Neural progenitor cell (in vitro differentiated cells): ENCODE results near the gene CTIF. TPM values are rescaled to one million over a fixed set of nuclear protein-coding genes. Genes with fewer than 3 reads are reported as not detected.
A peak's percentile ranks its signal among the peaks of the same experiment; 100 is the strongest.

Experiments
- DNase-seq: peaks from one replicate; pipeline ENCODE4 v3.0.0-alpha.2; 2016; ENCODE audit warnings: low spot score
- H2AFZ ChIP-seq: fragments of 200-600 bp; sonication (generic); replicated peaks from 2 replicates; pipeline ENCODE4 v1.6.1; 2016; ENCODE audit warnings: antibody characterized with exemption
- H3F3A ChIP-seq: fragments of 200-600 bp; sonication (generic); 2 replicates; pipeline ENCODE4 v1.6.1; 2016; ENCODE audit warnings: antibody characterized with exemption, low read depth
- H3K27ac ChIP-seq: fragments of 200-600 bp; sonication (generic); 2 replicates; pipeline ENCODE4 v1.5.1; 2016; ENCODE audit warnings: mild to moderate bottlenecking
- H3K27me3 ChIP-seq: fragments of 200-600 bp; sonication (generic); 2 replicates; pipeline ENCODE4 v1.6.1; 2016; ENCODE audit warnings: mild to moderate bottlenecking, moderate library complexity
- H3K36me3 ChIP-seq: fragments of 200-600 bp; sonication (generic); 2 replicates; pipeline ENCODE4 v1.5.1; 2016
- H3K4me1 ChIP-seq: fragments of 200-600 bp; sonication (generic); 2 replicates; pipeline ENCODE4 v1.6.1; 2016; ENCODE audit warnings: mixed run types
- H3K4me2 ChIP-seq: fragments of 200-600 bp; sonication (generic); 2 replicates; pipeline ENCODE4 v1.6.1; 2016
- H3K4me3 ChIP-seq: fragments of 200-600 bp; sonication (generic); 2 replicates; pipeline ENCODE4 v1.5.1; 2016
- H3K79me2 ChIP-seq: fragments of 200-600 bp; sonication (generic); 2 replicates; pipeline ENCODE4 v1.6.1; 2016; ENCODE audit warnings: low read depth
- H3K9ac ChIP-seq: fragments of 200-600 bp; sonication (generic); 2 replicates; pipeline ENCODE4 v1.6.1; 2016
- H3K9me3 ChIP-seq: fragments of 200-600 bp; sonication (generic); 2 replicates; pipeline ENCODE4 v1.5.1; 2016; ENCODE audit warnings: low read depth
- H4K20me1 ChIP-seq: fragments of 200-600 bp; sonication (generic); 2 replicates; pipeline ENCODE4 v1.6.1; 2016; ENCODE audit warnings: low read depth
- H3K27ac Mint-ChIP-seq: 3 replicates; pipeline ENCODE4 v1.8.0; 2021; ENCODE audit warnings: mixed read lengths
- H3K27me3 Mint-ChIP-seq: 2 replicates; pipeline ENCODE4 v1.8.0; 2022; ENCODE audit warnings: low read depth, mild to moderate bottlenecking, inconsistent platforms, moderate library complexity, mixed read lengths; ENCODE audit not compliant: insufficient read depth
- H3K36me3 Mint-ChIP-seq: 3 replicates; pipeline ENCODE4 v1.8.0; 2021; ENCODE audit warnings: mixed read lengths
- H3K4me1 Mint-ChIP-seq: 3 replicates; pipeline ENCODE4 v1.8.0; 2021; ENCODE audit warnings: mixed read lengths
- H3K4me3 Mint-ChIP-seq: 3 replicates; pipeline ENCODE4 v1.8.0; 2021; ENCODE audit warnings: mild to moderate bottlenecking, moderate library complexity, mixed read lengths
- H3K9me3 Mint-ChIP-seq: 3 replicates; pipeline ENCODE4 v1.8.0; 2020; ENCODE audit warnings: mixed read lengths
- EZH2 ChIP-seq: fragments of 200-600 bp; sonication (generic); IDR thresholded peaks from 2 replicates; pipeline ENCODE4 v1.6.1; 2017; ENCODE audit warnings: antibody characterized with exemption, mild to moderate bottlenecking, moderate library complexity
- EZH2phosphoT487 ChIP-seq: fragments of 200-600 bp; sonication (generic); IDR thresholded peaks from 2 replicates; pipeline ENCODE4 v1.6.1; 2017; ENCODE audit warnings: antibody characterized with exemption
- total RNA-seq: library from RNA; depleted of rRNA; stranded (reverse); fragments of >200 nt; gene quantifications from 2 replicates; pipeline ENCODE4 v1.2.3, GENCODE V29; 2015; ENCODE audit warnings: low replicate concordance
- TF ChIP-seq, protein P1 (sequence below): fragments of 200-600 bp; sonication (generic); IDR thresholded peaks from 2 replicates; pipeline ENCODE4 v1.5.1; 2017; ENCODE audit warnings: antibody characterized with exemption, mild to moderate bottlenecking

The CTIF gene
- total RNA-seq, 1 donor from 2014 or later = 17.6 TPM

DNA sequence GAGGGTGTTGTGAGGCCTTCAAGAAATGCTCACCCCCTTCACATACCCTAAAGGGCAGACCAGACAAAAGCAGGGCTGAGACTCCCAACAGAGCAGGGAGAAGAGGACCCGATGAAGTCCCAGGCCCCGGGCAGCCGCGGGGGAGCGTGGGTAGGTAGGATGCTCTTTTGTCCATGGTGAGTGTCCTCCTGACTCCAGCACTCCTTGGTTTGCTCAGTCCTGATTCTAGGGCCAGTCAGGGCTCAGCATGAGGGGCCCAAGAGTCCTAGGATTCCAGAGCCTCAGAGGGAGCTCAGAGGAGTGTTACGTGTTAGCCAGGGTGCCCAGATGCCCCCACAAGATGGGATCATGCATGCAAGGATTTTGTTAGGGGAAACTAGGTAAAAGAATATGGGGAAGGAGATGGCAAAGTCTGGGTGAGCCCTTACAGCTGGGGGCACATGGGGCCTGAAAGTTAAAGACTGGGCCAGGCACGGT, 347.1 kb downstream of the CTIF start:
- Histone ChIP-seq H2AFZ (no peak overlapping the region), H3K27me3 (no peaks in the 10 kb centered on the region), H3K27ac (no peak overlapping the region), H3K9me3 (no peaks in the 10 kb centered on the region), H3F3A (peaks cover 2% of the 10 kb centered on the region), H3K4me1 (peaks cover 19% of the 10 kb centered on the region), H4K20me1 (no peaks in the 10 kb centered on the region), H3K79me2 (no peaks in the 10 kb centered on the region), H3K4me2 (no peak overlapping the region), H3K9ac (no peak overlapping the region), H3K4me3 (no peak overlapping the region), H3K36me3 (no peaks in the 10 kb centered on the region)
- no peaks in the 10 kb centered on the region for H3K36me3 Mint-ChIP-seq
- H3K27ac Mint-ChIP-seq = peak overlapping the region; percentile 79
- peaks cover 45% of the 10 kb centered on the region for H3K4me1 Mint-ChIP-seq
- no peak overlapping the region for H3K4me3 Mint-ChIP-seq
- peaks cover 4% of the 10 kb centered on the region for H3K9me3 Mint-ChIP-seq
- TF ChIP-seq, protein P1, sequence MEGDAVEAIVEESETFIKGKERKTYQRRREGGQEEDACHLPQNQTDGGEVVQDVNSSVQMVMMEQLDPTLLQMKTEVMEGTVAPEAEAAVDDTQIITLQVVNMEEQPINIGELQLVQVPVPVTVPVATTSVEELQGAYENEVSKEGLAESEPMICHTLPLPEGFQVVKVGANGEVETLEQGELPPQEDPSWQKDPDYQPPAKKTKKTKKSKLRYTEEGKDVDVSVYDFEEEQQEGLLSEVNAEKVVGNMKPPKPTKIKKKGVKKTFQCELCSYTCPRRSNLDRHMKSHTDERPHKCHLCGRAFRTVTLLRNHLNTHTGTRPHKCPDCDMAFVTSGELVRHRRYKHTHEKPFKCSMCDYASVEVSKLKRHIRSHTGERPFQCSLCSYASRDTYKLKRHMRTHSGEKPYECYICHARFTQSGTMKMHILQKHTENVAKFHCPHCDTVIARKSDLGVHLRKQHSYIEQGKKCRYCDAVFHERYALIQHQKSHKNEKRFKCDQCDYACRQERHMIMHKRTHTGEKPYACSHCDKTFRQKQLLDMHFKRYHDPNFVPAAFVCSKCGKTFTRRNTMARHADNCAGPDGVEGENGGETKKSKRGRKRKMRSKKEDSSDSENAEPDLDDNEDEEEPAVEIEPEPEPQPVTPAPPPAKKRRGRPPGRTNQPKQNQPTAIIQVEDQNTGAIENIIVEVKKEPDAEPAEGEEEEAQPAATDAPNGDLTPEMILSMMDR = no peak
- TF ChIP-seq EZH2phosphoT487 = no peak
- no peak for TF ChIP-seq EZH2
- no peak for DNase-seq
- H3K27me3 Mint-ChIP-seq = peaks cover 10% of the 10 kb centered on the region

DNA sequence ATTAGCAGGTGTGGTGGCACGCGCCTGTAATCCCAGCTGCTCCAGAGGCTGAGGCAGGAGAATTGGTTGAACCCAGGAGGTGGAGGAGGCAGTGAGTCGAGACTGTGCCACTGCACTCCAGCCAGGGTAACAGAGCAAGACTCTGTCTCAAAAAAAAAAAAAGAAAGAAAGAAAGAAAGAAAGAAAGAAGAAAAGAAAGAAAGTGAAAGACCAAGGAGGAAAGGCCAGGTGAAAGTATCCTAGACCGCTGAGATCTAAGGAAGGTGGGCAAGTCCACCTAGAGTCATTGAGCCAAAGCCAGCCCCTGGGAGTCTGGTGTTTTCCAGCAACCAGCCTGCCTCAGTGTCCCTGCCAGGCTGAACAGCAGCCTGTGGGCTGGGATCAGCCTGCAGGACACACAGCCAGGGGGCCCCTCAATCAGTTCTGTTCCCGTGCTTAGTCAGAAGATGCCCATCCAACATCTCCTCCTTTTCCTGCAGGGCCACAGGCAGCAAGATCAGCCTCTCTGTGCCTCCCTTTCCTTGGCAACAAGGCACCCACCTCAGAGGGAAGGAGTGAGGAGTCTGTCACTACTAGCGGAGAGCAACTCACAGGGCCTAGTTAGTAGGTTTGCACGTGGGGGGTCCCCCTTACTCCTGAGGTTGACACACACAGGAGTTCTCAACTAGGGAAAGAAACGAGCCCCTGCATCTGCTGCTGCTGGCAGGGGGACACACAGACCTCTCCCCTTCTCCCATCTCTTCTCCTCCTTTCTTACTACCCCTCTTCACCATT, 347.9 kb downstream of the CTIF start:
- TF ChIP-seq EZH2phosphoT487 = no peak
- no peak for TF ChIP-seq EZH2
- TF ChIP-seq, protein P1 = no peak
- peaks cover 48% of the 10 kb centered on the region for H3K4me1 Mint-ChIP-seq

DNA sequence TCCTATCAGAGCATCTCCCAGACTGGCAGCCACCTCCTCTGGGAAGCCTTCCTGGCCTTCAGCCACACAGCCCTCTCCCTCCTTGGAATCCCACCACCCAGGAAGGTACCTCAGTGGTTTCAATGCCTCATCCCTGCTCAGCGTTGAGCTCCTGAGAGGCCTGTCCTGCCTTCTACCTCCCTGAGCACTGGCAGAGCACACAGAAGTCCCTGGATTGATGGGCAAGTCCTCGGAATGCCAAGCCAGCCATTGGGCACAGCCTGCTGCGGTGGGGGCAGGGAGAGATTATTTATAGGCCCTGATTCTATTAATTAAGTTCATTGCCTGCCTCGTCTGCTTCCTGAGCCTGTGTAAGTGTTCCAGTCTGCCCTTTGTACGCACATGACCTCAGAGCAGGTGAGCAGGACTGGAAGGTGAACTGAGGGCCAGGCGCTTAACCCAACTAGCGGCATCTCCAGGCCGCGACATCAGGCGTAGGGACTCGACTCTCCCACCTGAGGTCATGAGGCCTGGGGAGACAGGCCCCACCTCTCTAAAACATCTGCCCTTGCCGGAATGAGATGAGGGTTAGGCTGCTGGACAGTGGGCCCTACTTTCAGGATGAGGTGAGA, 348.6 kb downstream of the CTIF start:
- Histone ChIP-seq H3K36me3 (no peaks in the 10 kb centered on the region), H3K4me3 (no peak overlapping the region), H3K9me3 (no peaks in the 10 kb centered on the region), H3K4me2 (peak overlapping the region; percentile 27), H3K27me3 (no peaks in the 10 kb centered on the region), H3K9ac (no peak overlapping the region), H3K4me1 (peaks cover 19% of the 10 kb centered on the region), H3F3A (peaks cover 4% of the 10 kb centered on the region), H3K27ac (no peak overlapping the region), H3K79me2 (no peaks in the 10 kb centered on the region), H4K20me1 (no peaks in the 10 kb centered on the region), H2AFZ (no peak overlapping the region)
- peaks cover 12% of the 10 kb centered on the region for H3K27me3 Mint-ChIP-seq
- H3K4me3 Mint-ChIP-seq = no peak overlapping the region
- H3K36me3 Mint-ChIP-seq = no peaks in the 10 kb centered on the region
- no peak for DNase-seq
- peaks cover 49% of the 10 kb centered on the region for H3K4me1 Mint-ChIP-seq
- no peak for TF ChIP-seq EZH2
- TF ChIP-seq, protein P1 = no peak
- no peak for TF ChIP-seq EZH2phosphoT487
- no peaks in the 10 kb centered on the region for H3K9me3 Mint-ChIP-seq
- peak overlapping the region; percentile 33 for H3K27ac Mint-ChIP-seq

More for the DNA sequence above, 347.9 kb downstream of the CTIF start:
- peaks cover 12% of the 10 kb centered on the region for H3K27me3 Mint-ChIP-seq
- H3K27me3 ChIP-seq = no peaks in the 10 kb centered on the region
- H3K79me2 ChIP-seq = no peaks in the 10 kb centered on the region
- H3K27ac Mint-ChIP-seq = peak overlapping the region; percentile 33
- no peak overlapping the region for H3K4me3 Mint-ChIP-seq
- H3K4me2 ChIP-seq = no peak overlapping the region
- no peak overlapping the region for H3K9ac ChIP-seq
- H3K4me1 ChIP-seq = peaks cover 19% of the 10 kb centered on the region
- no peaks in the 10 kb centered on the region for H3K36me3 Mint-ChIP-seq
- H3K4me3 ChIP-seq = no peak overlapping the region
- no peaks in the 10 kb centered on the region for H4K20me1 ChIP-seq
- no peaks in the 10 kb centered on the region for H3K9me3 ChIP-seq
- no peak overlapping the region for H2AFZ ChIP-seq
- H3K9me3 Mint-ChIP-seq = no peaks in the 10 kb centered on the region
- peaks cover 4% of the 10 kb centered on the region for H3F3A ChIP-seq
- no peaks in the 10 kb centered on the region for H3K36me3 ChIP-seq
- DNase-seq = no peak
- H3K27ac ChIP-seq = no peak overlapping the region
